Endothelial cell of umbilical vein (primary cell): ENCODE measurements around the gene FZD2.

Source experiments
- EZH2 ChIP-seq: IDR thresholded peaks from 2 replicates; pipeline ENCODE4 v1.6.1; 2012; ENCODE audit warnings: borderline replicate concordance, low read depth, mild to moderate bottlenecking, moderate library complexity, low read length, inconsistent platforms; ENCODE audit not compliant: severe bottlenecking
- FOS ChIP-seq: IDR thresholded peaks from 2 replicates; pipeline ENCODE4 v1.6.1; 2011; ENCODE audit warnings: mild to moderate bottlenecking, low read length, moderate library complexity, borderline replicate concordance; ENCODE audit not compliant: insufficient read depth
- JUN ChIP-seq: IDR thresholded peaks from 2 replicates; pipeline ENCODE4 v1.6.1; 2011; ENCODE audit warnings: borderline replicate concordance, low read depth; ENCODE audit not compliant: insufficient read length, insufficient read depth
- MYC ChIP-seq: IDR thresholded peaks from one replicate; pipeline ENCODE4 v1.6.1; 2011; ENCODE audit warnings: mild to moderate bottlenecking, low read depth, low read length
- POLR2A ChIP-seq: IDR thresholded peaks from 2 replicates; pipeline ENCODE4 v1.6.1; 2012; ENCODE audit warnings: low read depth, mild to moderate bottlenecking, control low read depth, low read length
- POLR2AphosphoS5 ChIP-seq: IDR thresholded peaks from 2 replicates; pipeline ENCODE4 v1.6.1; 2012; ENCODE audit warnings: low read depth, mild to moderate bottlenecking, control low read depth, low read length, moderate library complexity; ENCODE audit not compliant: insufficient read depth
- TF ChIP-seq, protein P1 (sequence below), 2 donors: IDR thresholded peaks; 1 replicate in 1 of 2; 2 replicates in 1 of 2; pipeline ENCODE4 v1.5.1; 2011; ENCODE audit warnings: low read length in 2 of 2, mild to moderate bottlenecking in 2 of 2, moderate library complexity in 2 of 2, control low read depth in 1 of 2, inconsistent platforms in 1 of 2, low read depth in 1 of 2; ENCODE audit not compliant: insufficient read depth in 1 of 2; ENCODE audit errors: extremely low read depth in 1 of 2
- TF ChIP-seq, protein P2 (sequence below): IDR thresholded peaks from 2 replicates; pipeline ENCODE4 v1.6.1; 2011; ENCODE audit not compliant: insufficient read depth, insufficient read length

DNA sequence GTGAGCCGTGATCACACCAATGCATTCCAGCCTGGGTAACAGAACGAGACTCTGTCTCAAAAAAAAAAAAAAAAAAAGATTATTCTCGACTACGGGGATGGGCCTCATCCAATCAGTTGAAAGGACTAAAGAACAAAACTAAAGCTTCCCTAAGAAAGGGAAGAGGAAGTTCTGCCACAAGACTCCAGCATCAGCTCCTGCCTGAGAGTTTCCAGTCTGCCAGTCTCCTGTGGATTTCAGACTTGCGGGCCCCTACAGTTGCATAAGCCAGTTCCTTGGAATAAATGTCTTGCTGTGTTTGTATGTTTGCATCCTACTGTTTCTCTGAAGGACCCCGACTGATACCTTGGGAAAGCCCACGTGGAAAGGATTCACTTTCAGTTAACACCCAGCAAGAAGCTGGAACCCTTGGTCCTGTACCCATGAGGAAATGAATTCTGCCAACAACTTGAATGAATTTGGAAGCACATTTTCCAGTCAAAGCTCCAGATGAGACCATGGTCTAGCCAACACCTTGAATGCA lies 26.3 kb upstream of the FZD2 start:
- TF ChIP-seq POLR2A (no peak), POLR2AphosphoS5 (no peak), EZH2 (no peak), JUN (no peak), MYC (no peak), FOS (no peak)
- TF ChIP-seq, protein P1, sequence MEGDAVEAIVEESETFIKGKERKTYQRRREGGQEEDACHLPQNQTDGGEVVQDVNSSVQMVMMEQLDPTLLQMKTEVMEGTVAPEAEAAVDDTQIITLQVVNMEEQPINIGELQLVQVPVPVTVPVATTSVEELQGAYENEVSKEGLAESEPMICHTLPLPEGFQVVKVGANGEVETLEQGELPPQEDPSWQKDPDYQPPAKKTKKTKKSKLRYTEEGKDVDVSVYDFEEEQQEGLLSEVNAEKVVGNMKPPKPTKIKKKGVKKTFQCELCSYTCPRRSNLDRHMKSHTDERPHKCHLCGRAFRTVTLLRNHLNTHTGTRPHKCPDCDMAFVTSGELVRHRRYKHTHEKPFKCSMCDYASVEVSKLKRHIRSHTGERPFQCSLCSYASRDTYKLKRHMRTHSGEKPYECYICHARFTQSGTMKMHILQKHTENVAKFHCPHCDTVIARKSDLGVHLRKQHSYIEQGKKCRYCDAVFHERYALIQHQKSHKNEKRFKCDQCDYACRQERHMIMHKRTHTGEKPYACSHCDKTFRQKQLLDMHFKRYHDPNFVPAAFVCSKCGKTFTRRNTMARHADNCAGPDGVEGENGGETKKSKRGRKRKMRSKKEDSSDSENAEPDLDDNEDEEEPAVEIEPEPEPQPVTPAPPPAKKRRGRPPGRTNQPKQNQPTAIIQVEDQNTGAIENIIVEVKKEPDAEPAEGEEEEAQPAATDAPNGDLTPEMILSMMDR (IDR thresholded peaks at IDR 0.05; ENCODE audit: extremely low read depth in 1 of 2, insufficient read depth in 1 of 2, low read depth in 1 of 2, low read length in 2 of 2) = no peak
- TF ChIP-seq, protein P2, sequence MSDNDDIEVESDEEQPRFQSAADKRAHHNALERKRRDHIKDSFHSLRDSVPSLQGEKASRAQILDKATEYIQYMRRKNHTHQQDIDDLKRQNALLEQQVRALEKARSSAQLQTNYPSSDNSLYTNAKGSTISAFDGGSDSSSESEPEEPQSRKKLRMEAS = no peak
